ENCODE results near the gene PRIMA1. TPM values are rescaled to one million over a fixed set of nuclear protein-coding genes. Genes with fewer than 3 reads are reported as not detected.

The PRIMA1 gene
- polyA plus RNA-seq, 1 experiment: not detected

DNA sequence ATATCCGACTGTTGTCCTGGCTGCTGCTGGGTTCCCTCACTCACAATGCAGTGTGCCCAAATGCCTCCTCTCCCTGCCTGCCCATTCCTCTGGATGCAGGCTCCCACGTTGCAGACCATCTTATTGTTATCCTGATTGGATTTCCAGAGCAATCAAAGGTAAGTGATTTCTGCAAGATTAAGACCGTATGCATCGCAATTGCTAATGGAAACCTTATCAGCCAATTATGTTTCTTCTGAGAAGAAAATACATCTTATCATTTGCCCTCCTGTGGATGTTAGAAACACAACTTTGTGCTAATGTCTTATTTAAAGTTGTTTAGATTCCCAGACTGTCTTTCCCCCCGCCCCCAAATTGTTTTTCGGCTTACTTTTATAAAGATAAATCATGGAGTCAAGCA, 98.1 kb downstream of the PRIMA1 start:
- Histone ChIP-seq H3K27ac (ENCODE audit: low read depth, low read length) (no peak overlapping the region), H3K4me3 (ENCODE audit: low read depth, low read length) (no peak overlapping the region), H3K9me3 (ENCODE audit: control insufficient read depth, insufficient read depth, low read length) (no peaks in the 10 kb centered on the region), H3K27me3 (ENCODE audit: control insufficient read depth, insufficient read depth, low read length) (peaks cover 2% of the 10 kb centered on the region)
- TF ChIP-seq, protein P1, sequence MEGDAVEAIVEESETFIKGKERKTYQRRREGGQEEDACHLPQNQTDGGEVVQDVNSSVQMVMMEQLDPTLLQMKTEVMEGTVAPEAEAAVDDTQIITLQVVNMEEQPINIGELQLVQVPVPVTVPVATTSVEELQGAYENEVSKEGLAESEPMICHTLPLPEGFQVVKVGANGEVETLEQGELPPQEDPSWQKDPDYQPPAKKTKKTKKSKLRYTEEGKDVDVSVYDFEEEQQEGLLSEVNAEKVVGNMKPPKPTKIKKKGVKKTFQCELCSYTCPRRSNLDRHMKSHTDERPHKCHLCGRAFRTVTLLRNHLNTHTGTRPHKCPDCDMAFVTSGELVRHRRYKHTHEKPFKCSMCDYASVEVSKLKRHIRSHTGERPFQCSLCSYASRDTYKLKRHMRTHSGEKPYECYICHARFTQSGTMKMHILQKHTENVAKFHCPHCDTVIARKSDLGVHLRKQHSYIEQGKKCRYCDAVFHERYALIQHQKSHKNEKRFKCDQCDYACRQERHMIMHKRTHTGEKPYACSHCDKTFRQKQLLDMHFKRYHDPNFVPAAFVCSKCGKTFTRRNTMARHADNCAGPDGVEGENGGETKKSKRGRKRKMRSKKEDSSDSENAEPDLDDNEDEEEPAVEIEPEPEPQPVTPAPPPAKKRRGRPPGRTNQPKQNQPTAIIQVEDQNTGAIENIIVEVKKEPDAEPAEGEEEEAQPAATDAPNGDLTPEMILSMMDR (IDR thresholded peaks at IDR 0.05; ENCODE audit: low read depth, low read length): no peak
- no peak for DNase-seq (ENCODE audit: low read depth, low spot score)
- POLR2A ChIA-PET: no interaction called here
- CTCF ChIA-PET: no interaction called here

DNA sequence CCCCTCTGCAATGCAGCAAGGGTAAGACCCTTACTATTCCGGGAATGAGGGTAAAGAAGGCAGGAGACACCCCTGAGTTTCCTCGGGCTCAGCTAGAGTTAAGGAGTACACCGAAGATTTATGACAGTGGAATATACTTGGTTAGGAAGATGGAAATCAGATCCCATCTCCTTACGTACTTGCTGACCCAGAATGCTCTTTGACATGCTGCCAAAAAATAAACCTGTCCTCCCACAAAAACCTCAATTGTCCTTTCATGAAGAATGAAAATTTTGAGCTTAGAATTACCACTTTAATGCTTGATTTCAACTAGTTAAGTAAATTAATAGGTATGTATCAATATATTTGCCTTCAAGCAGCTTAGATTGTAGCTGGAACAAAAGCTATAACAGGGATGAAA, 99.5 kb downstream of the PRIMA1 start:
- H3K9me3 ChIP-seq (ENCODE audit: control insufficient read depth, insufficient read depth, low read length): no peaks in the 10 kb centered on the region
- no peak overlapping the region for H3K4me3 ChIP-seq (ENCODE audit: low read depth, low read length)
- POLR2A ChIA-PET: no interaction called here
- peaks cover 2% of the 10 kb centered on the region for H3K27me3 ChIP-seq (ENCODE audit: control insufficient read depth, insufficient read depth, low read length)
- DNase-seq (ENCODE audit: low read depth, low spot score): no peak
- CTCF ChIA-PET: no interaction called here
- TF ChIP-seq, protein P1 (IDR thresholded peaks at IDR 0.05; ENCODE audit: low read depth, low read length): no peak
- H3K27ac ChIP-seq (ENCODE audit: low read depth, low read length): no peak overlapping the region

DNA sequence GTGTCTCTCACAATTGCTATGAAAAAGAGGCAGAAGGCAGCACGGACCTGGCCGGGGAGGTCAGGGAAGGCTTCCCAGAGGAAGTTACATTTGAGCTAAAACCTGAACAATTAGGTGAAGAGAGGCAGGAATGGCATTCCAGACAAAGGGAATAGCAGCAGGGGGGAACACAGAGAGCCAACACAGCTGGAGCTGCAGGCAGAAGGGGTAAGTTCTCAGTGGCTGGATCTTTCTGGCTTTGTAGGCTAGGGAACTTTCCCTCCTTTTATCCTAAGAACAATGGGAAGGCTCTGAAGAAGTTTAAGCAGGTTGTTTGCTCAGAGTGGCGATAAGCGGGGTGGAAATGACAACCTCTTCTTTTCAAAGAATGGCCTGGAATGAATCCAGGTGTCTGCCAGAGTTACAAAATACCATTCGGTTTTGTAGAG, 100.0 kb downstream of the PRIMA1 start:
- Histone ChIP-seq H3K4me3 (ENCODE audit: low read depth, low read length) (no peak overlapping the region), H3K27me3 (ENCODE audit: control insufficient read depth, insufficient read depth, low read length) (peaks cover 2% of the 10 kb centered on the region), H3K27ac (ENCODE audit: low read depth, low read length) (no peak overlapping the region), H3K9me3 (ENCODE audit: control insufficient read depth, insufficient read depth, low read length) (no peaks in the 10 kb centered on the region)
- POLR2A ChIA-PET: no interaction called here
- CTCF ChIA-PET: no interaction called here
- DNase-seq (ENCODE audit: low read depth, low spot score): no peak
- TF ChIP-seq, protein P1 (IDR thresholded peaks at IDR 0.05; ENCODE audit: low read depth, low read length): no peak

DNA sequence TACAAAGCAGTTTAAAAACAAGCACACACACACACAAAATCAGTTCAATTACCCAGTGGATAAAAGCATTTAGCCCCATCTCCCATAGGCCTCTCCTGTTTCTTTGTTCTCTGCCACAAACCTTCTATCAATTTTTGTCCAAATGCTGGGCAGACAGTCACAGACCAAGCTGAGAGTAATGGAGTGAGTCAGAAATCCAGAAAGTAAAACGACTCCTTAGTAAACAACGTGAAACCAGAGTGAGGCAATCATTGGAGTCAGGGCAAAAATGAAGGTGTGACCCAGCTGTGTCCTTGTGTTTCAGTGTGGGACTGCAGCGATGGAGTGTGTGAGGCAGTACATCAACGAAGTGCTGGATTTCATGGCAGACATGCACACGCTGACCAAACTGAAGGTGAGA, 102.0 kb downstream of the PRIMA1 start:
- ChIA-PET CTCF (no interaction called here), POLR2A (no interaction called here)
- Histone ChIP-seq H3K9me3 (ENCODE audit: control insufficient read depth, insufficient read depth, low read length) (no peaks in the 10 kb centered on the region), H3K27me3 (ENCODE audit: control insufficient read depth, insufficient read depth, low read length) (peaks cover 2% of the 10 kb centered on the region), H3K27ac (ENCODE audit: low read depth, low read length) (no peak overlapping the region), H3K4me3 (ENCODE audit: low read depth, low read length) (no peak overlapping the region)
- TF ChIP-seq, protein P1 (IDR thresholded peaks at IDR 0.05; ENCODE audit: low read depth, low read length): no peak
- DNase-seq (ENCODE audit: low read depth, low spot score): no peak

DNA sequence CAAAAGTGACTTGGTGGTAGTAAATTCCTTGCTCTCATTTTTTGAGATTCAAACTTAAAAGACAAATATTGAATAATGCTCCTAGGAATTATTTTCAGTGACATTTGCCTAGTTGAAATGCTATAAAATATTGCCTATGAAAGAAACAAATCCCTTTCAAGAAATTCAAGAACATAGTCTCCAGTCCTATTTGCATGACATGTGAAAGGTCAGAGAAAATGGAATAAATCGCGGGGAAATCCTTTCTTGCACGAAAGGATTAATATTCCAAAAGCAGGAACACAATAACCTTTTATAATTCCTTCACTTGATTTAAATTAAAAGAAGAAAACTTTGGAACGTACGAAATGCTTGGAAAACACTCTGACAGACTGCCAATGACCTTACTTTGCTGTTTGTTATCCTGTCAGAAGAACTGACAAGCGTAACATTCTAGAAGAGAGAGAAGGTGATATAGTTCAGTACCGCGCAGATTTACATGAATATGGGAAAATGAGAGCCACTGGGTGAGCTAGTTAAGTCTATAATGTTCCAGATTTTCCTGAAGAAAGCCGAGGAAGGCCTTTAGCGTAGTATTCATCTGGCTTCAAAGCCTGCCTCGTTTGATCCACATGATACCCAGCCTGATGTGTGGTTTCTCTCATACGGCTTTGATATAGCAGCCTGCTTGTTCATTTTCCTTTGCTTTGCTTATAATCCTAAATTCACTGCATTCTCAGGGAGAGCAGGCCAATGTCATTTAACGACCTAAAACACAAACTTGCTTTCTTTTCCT, 103.0 kb downstream of the PRIMA1 start:
- H3K4me3 ChIP-seq (ENCODE audit: low read depth, low read length): no peak overlapping the region
- no peaks in the 10 kb centered on the region for H3K9me3 ChIP-seq (ENCODE audit: control insufficient read depth, insufficient read depth, low read length)
- ChIA-PET CTCF (interaction anchor here (1.0 kb wide), 1 partner anchor 30 kb away, joined by 3 read pairs; no protein-coding TSS in a partner anchor), POLR2A (no interaction called here)
- no peak for DNase-seq (ENCODE audit: low read depth, low spot score)
- H3K27ac ChIP-seq (ENCODE audit: low read depth, low read length): no peak overlapping the region
- peaks cover 2% of the 10 kb centered on the region for H3K27me3 ChIP-seq (ENCODE audit: control insufficient read depth, insufficient read depth, low read length)
- TF ChIP-seq, protein P1 (IDR thresholded peaks at IDR 0.05; ENCODE audit: low read depth, low read length): no peak

Measured in AG04450 (cell line).